Stimulated activated CD8-positive, alpha-beta memory T cell treated with anti-CD3 and anti-CD28 coated beads, Interleukin-15, amount 100 ng/mL, for 48 hours (primary cell): Measurements from ENCODE around the gene PCBD2.
"Not testable (repeated sequence)": the region's sequence is repeated elsewhere in the genome, so short reads cannot be mapped to it uniquely, and the experiment has no call there.

Experiments used
- DNase-seq, 2 donors: peaks; one replicate each; pipeline ENCODE4 v3.0.0-alpha.2; 2020; ENCODE audit warnings: low read depth in 2 of 2

Gene PCBD2

DNA sequence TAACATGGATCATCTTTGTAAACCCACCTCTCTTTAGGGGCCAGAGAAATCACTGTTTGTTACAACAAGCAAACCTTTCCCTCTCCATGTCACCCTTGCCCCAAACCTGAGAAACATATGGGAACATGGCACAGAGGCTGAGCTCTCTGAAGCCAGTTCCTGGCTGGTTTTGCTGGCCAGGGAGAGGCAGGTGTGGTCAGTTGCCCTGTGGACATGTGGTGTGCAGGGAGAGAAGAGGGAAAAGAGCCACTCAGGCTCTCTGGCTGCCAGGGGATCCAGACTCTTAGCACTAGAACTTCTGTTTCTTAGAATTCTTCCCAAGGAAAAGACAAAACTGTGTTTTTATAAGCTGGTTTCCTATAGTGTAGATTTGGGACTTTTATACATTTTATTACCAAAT is 58.2 kb downstream of the PCBD2 start:
- DNase-seq, result no peak

DNA sequence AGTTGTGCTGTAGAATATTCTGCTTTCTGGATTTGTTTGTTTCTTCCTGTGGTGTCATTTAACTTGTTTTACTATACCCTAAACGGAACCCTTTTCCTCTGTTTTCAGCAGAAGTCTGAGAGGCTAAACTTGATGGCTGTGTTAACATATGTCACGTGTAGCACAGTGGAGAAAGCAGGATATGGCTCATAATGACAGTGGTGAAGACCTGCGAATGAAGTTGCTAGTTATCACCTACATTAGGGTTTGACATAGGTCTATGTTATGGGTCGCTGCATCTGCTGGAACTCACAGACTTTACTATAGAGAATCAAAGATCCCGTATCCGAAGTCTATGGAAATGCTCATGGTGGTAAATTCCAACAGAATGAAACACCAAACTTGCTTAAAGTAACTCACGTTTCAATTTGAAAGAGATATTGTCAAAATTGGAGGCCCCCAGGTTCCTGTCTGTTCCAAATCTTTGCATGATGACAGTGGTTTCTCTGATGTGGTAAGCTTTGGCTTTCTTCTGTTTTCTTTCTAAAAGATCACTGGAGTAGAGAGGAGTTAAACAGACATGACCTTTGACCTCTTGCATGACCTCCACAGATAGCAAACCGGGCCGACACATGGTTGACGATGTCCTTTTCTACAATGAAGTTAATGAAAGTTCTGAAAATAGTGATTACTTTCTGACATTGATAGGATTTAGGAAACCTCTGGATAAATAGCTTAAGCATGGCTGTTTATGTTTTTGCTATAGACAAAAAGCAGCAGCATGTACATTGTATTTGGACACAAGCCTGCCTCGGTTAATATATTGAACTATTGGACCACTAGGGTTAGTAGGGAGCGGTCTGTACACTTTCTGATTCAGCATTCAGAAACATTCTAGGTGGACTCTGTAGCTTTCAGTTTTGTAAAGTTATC is 59.7 kb downstream of the PCBD2 start:
- no peak for DNase-seq

DNA sequence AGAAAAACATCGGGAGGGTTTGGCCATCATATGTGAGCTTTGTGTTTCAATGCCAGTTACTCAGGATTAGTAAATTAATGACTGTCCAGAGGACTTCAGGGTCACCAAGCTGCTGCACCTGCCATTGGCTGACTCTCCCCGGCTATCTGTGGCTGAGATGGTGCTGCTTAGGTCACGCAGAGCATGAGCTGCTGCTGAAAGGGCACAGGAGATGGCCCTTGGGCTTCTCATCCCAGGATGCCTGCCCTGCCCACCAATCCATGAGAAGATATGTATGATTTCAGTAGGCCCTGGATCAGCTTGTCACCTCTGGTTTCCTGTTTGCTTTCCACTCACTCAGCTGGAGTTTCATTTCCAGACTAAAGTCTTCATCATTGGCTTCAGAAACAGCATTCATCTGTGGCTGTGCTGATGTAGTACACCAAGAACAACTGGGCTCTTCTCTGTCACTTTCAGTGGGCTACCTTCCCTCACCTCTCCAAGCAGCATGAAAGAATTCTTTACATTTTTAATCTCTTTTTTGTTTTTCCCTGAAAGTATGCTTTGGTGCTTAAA is 60.4 kb downstream of the PCBD2 start:
- no peak for DNase-seq

DNA sequence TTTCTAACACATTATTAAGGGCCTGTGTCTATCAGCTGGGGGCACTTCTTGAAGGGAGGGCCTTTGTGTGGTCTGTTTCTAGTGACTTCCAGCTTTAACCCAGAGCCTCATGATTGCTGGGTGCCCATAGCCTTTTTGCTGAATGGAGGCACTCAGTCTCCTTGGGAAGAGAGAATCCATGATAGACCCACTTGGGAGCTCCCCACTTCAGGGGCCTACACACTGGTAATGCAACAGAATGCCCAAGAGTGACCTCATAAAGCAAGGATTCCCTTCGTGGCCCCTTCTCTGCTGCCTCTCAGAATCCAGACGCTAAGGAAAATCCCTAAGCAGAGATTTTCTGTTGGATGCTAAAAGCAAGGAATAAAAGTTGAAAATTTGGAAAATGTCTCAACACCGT is 62.7 kb downstream of the PCBD2 start, which contains the start of gene CATSPER3:
CATSPER3 (plus strand) TSS at position 301 of the 400 bp plus-strand sequence; CDS start at position 386, 85 bp downstream.
- no peak for DNase-seq

DNA sequence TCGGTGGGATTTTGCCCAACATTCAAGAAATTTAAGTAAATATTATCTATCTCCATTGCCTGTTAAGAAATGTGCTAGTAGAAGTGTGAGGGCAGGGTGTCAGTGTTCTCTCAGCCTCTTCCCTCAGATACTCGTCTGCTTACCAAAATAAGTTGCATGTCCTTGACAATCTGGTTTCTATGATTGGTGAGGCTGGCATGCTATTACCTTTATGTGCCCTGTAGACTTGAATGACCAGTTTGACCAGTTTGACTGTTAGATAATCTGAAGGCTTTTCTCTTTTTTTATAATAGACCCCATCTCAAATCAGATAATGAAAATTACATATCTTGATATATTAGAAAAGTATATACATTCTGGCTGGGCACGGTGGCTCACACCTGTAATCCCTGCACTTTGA is 63.1 kb downstream of the PCBD2 start:
- no peak for DNase-seq

DNA sequence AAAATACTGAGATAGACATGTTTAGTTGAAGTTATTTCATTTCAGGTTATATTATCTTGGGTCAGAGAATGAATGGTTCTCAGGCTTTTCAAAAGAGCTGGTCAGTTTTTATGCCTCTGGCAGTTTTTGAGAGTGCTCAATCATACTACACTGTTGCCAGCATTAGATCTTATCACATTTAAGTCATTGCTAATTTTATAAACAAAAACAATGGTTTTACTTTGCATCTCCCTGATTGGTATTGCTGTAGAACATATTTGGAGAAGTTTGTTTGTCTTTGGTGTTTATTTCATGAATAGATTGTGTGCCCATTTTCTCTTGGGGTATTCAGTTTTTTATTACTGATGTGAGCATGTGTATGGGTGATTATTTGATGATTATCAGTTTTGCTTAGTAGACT is 64.2 kb downstream of the PCBD2 start:
- no peak for DNase-seq

DNA sequence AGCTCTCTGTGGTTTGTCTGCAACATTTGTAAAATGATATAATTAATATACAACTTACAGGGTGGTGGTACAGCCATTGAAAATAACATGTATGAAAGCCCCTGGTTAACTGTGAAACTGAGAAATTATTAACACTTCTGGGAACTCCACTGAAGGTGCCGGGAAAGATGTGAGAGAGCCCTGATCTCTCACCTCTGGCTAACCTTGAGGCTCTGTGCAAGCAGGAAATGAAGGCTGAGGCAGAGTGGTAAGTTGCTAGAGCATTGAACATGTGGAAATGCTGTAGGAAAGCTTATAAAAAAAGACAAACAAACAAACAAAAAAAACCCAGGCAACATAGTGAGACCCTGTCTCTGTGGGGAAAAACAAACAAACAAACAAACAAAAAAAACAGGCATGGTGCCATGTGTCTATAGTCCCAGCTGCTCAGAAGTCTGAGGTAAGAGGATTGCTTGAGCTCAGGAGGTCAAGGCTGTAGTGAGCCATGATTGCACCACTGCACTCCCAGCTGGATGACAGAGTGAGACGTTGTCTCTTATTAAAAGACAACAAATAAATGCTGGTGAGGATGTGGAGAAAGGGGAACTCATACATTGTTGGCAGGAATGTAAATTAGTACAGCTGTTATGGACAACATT is 70.3 kb downstream of the PCBD2 start:
- no peak for DNase-seq

DNA sequence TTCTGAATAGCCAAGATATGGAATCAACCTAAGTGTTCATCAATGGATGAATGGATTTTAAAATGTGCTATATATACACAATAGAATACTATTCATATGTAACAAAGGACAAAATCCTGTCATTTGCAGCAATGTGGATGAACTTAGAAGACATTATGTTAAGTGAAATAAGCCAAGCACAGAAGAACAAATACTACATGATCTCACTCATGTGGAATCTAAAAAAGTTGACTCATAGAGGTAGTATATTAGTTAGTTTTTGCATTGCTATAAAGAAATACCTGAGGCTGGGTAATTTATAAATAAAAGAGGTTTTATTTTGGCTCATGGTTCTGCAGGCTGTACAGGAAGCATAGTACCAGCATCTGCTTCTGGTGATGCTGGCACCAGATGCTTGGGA is 70.9 kb downstream of the PCBD2 start:
- DNase-seq, result no peak

DNA sequence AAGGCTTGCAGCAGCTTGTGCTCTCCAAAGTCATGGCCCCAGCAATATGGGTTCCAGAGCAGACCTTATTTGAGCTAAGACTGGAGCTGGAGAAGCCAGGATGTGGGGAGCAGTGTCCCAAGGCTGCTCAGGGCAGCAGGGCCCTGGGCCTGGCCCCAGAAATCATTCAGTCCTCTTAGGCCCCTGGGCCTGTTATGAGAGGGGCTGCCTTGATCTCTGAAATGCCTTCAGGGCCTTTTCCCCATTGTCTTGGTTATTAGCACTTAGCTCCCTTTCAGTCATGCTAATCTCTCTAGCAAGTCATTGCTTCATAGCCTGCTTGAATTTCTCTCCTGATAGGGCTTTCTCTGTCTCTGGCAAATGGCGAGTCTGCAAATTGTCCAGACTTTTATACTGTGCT is 71.9 kb downstream of the PCBD2 start:
- DNase-seq, result no peak

DNA sequence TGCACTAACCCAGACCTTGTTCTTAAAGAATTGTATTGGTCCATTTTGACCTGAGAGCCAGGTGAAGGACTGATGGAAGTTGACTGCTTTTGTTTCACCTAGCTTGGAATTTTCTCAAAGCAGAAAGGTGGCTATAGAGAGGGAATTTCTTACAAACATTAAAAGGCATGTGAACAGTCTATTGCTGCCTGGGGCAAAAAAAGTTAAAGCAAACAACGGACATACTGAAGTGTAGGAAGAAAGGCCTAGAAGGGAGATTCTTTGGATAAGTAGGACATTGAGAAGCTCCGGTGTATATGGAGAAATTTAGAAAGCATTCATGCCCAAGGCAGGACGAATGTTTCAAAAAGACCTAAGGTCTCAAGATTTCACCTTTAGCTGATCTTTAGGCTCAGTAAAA is 74.5 kb downstream of the PCBD2 start:
- DNase-seq, result no peak

DNA sequence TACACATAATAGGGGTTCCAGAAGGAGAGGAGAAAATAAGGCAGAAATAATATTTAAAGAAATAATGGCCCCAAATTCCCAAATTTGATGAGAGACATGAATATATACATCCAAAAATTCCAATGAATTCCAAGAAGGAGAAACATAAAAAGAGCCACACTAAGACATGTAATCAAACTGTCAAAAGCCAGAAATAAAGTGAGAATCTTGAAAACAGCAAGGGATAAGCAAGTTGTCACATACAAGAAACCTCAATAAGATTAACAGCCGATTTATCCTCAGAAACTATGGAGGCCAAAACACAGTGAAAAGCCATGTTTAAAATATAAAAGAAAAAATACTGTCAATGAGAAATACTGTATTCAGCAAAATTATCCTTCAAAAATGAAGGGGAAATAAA is 77.3 kb downstream of the PCBD2 start:
- DNase-seq, result no peak

DNA sequence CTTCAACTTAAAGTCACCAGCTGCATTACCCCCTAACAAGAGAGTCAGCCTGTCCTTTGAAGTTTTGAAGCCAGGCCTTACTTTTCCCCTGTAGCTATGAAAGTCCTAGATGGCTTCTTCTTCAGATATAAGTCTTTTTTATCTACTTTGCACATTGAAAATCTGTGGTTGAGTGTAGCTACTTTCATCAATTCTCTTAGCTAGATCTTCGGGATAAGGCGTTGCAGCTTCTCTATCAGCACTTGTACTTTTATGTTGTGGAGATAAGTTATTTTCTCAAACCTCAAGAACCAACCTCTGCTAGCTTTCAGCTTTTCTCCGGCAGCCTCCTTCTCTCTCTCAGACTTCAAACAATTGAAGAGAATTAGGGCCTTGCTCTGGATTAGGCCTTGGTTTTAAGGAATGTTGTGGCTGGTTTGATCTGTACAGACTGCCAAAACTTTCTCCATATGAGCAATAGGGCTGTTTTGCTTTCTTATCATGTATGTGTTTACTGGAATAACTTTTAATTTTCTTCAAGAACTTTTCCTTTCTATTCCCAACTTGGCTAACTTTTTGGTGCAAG is 84.4 kb downstream of the PCBD2 start:
- no peak for DNase-seq

DNA sequence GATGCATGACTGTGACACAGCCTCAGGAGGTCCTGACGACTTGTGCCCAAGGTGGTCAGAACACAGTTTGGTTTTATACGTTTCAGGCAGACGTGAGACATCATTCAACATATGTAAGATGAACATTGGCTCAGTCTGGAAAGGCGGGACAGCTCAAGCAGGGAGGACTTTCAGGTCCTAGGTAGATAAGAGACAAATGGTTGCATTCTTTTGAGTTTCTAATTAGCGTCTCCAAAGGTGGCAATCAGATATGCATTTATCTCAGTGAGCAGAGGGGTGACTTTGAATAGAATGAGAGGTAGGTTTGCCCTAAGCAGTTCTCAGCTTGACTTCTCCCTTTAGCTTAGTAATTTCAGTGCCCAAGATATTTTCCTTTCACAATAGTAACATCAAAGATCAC is 85.3 kb downstream of the PCBD2 start:
- not testable (repeated sequence) for DNase-seq

DNA sequence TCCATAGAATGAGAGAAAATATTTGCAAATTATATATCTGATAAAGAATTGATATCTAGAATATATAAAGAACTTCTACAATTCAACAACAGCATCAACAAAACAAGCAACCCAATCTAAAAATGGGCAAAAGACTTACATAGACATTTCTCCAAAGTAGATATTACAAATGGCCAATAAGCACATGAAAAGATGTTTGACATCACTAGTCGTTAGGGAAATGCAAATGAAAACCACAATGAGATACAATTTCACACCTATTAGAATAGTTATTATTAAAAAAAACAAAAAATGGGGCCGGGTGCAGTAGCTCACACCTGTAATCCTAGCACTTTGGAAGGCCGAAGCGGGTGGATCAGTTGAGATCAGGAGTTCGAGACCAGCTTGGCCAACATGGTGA is 87.2 kb downstream of the PCBD2 start:
- no peak for DNase-seq

DNA sequence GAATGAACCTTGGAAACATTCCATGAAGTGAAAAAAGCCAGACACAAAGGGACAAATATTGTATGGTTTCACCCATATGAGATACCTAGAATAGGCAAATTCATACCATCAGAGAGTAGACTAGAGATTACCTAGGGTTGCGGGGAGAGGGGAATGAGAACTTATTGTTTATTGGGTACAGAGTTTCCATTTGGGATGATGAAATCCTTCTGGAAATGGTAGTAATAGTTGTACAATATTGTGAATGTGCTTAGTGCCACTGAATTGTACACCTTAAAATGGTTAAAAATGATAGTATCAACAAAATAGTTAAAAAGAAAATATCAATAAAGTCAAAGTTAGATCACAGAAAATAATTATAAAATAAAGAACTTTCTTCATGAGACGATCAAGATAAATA is 88.2 kb downstream of the PCBD2 start:
- no peak for DNase-seq

DNA sequence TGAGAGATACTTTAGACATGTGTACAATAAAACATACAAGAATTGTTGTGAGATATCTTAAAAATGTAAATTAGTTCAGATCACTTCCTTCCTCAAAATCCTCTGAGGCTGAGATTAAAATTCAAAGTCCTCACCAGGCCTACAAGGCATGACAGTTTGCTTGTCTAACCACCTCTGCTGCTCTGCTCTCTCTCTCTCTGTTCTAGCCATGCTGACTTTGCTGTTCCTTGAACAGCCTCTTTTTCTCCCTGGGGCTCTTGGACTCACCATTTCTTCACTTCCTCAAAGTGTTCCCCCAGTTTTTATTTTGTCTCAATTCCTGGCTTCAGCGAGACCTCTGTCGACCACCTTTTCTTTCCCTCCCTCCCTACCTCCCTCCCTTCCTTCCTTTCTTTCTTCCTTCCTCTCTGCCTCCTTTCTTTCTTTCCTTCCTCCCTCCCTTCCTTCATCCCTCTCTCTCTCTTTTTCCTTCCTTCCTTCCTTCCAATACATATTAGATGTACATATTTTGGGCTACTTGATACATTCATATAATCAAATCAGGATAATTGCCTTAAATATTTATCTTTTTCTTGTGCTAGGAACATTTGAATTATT is 89.7 kb downstream of the PCBD2 start:
- DNase-seq, result no peak

DNA sequence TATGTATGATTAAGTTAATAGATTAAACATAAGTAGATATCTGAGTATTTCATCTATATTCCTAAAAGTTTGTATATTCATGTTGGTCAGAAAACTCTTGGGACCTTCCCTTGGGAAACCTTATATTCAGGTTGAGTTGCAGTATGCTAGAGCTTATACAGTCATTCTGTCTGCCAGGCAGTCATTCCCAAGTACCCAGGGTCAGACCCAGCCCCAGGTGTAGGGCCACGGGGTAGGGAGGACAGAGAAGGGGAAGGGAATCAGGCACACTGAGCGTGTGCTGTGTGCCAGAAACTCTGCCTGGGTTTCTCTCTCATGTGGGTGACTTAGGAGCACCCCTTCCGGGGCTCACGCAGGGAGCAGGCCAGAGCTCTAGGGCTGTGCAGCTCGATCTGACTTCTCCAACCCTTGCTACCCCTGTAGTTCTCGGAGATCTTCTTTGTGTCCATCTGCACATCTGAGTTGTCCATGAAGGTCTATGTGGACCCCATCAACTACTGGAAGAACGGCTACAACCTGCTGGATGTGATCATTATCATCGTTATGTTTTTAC is 91.0 kb downstream of the PCBD2 start:
- DNase-seq, result no peak

DNA sequence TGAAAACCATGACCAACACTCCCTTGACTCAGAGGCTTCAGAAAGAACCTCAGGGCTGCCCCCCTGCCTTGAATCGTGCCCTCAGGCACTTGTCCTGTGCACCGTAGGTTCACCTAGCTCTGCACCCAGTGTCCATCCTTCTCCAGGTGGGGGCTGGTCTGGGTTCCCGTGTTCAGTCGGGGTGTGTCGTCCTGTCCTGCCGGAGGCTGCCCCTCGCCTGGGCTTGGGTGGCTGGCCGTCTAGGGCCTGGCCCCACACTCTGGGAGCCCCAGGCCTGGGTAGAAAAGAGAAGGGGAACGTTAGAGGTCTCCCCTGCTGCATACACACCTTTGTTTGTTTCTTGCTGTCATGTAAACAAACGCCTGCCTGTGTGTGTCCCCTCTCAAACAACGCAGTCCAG is 92.1 kb downstream of the PCBD2 start:
- no peak for DNase-seq

DNA sequence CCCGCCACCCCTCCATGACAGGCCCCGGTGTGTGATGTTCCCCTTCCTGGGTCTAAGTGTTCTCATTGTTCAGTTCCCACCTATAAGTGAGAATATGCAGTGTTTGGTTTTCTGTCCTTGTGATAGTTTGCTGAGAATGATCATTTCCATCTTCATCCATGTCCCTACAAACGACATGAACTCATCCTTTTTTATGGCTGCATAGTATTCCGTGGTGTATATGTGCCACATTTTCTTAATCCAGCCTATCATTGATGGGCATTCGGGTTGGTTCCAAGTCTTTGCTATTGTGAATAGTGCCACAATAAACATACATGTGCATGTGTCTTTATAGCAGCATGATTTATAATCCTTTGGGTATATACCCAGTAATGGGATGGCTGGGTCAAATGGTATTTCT is 93.1 kb downstream of the PCBD2 start:
- not testable (repeated sequence) for DNase-seq

DNA sequence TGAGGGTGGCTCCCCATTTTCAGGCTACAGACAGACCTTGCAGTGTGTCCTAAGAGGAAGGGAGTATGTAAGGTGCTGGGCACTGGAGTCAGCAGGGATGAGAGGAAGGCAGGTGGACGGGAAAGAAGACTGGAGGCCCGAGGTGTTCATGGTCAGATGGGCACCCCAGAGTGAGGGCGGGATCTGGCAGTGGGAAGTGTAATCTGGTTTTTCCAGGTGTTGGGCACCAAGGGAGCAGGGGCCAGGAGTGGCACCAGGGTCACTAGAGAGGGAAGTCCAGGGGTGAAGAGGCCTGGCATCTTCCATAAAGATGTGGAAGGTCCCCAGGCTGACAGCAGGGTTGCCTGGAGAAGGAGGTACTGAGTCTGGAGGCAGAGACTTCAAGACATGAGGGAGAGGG is 99.4 kb downstream of the PCBD2 start:
- DNase-seq, result no peak

DNA sequence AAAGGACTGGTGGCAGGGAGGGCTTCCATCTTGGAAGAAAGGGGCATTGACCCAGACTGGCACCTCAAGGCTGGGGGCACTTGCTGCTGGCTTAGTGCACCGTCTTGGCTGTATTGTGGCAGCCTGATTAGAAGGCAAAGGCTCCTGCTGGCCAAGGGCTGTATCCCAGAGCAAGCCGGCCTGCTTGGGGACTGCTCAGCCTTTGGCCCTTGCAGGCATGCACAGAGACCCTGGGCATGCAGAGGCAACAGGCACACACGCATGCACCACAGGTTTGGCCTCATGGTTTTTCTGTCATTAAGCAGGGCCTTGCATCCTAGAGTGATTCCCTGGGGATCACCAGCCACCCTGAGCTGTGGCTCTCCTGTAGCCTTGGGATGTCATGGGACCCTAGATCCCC is 100.1 kb downstream of the PCBD2 start:
- DNase-seq, result no peak

DNA sequence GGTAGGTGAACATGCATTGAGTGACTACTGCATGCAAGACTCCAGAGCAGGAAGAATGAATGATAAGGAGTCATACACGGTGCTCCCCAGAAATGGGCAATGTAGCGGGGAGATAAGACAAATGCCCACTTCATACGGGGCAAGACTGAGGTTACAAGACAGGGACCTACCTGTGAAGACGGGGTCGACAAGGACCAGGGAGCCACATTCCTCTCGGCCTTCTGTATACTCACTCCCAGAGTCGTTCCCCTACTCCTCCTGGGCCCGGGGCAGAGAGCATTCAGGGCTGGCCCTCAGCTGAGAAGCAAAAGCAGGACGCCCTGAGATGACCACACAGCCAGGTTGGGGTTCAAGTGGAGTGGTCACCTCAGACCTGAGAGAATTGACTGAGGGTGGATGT is 102.4 kb downstream of the PCBD2 start:
- DNase-seq, result no peak
